ENCODE measurements around the gene SUSD1.

DNA sequence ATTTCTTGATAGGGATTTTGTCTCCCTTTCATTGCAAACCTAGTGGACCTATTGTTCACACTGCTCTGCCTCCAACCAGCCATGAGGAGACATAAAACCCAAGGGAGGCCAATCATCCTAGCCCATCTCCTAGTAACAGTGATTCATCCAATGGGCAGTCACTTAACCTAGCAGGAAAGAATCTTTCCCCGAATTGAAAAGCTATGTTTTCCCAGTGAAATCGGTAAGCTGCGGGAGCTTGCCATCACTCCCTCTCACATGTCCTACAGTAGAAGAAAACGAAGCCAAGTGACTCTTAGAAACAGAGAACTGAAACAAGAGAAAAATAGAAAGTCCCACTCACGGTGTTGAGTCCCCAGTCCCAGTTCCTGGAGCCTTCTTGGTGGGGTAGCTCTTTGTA is 123.3 kb downstream of the SUSD1 start:
- TF ChIP-seq CTCF (conservative IDR thresholded peaks at IDR 0.05; ENCODE audit: low read depth, low read length) (no peak), EZH2phosphoT487 (IDR thresholded peaks at IDR 0.05; ENCODE audit: borderline replicate concordance, low read length) (no peak)

Data from PC-3 (cell line).